ENCODE results near the gene PTPRM.

DNA sequence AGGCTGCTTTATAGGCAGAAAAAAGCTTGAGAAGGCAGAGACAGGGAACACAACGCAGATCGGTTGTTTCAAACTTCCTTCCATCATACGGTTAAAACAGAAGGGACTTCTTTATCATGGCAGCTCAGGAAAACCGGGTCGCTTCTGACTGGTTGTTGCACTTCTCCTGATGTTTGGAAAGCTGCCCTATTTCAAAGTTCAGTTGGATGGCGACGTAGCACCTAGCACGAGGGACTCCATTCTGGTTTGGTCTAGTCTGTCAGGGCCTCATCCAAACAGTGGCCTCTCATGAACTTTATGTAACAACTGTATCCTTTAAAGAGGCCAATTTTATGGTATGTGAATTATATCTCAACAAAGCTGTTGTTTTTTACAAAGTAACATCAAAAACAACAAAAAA lies 832.0 kb downstream of the PTPRM start:
- TF ChIP-seq, protein P1, sequence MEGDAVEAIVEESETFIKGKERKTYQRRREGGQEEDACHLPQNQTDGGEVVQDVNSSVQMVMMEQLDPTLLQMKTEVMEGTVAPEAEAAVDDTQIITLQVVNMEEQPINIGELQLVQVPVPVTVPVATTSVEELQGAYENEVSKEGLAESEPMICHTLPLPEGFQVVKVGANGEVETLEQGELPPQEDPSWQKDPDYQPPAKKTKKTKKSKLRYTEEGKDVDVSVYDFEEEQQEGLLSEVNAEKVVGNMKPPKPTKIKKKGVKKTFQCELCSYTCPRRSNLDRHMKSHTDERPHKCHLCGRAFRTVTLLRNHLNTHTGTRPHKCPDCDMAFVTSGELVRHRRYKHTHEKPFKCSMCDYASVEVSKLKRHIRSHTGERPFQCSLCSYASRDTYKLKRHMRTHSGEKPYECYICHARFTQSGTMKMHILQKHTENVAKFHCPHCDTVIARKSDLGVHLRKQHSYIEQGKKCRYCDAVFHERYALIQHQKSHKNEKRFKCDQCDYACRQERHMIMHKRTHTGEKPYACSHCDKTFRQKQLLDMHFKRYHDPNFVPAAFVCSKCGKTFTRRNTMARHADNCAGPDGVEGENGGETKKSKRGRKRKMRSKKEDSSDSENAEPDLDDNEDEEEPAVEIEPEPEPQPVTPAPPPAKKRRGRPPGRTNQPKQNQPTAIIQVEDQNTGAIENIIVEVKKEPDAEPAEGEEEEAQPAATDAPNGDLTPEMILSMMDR (tag by site-specific recombination; IDR thresholded peaks at IDR 0.05) = no peak
- no peak for TF ChIP-seq ZNF169 (tag by site-specific recombination; IDR thresholded peaks at IDR 0.05)
- TF ChIP-seq, protein P2, sequence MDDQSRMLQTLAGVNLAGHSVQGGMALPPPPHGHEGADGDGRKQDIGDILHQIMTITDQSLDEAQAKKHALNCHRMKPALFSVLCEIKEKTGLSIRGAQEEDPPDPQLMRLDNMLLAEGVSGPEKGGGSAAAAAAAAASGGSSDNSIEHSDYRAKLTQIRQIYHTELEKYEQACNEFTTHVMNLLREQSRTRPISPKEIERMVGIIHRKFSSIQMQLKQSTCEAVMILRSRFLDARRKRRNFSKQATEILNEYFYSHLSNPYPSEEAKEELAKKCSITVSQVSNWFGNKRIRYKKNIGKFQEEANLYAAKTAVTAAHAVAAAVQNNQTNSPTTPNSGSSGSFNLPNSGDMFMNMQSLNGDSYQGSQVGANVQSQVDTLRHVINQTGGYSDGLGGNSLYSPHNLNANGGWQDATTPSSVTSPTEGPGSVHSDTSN (CRISPR knock-in tag; IDR thresholded peaks at IDR 0.05) = no peak
- no peak for TF ChIP-seq ZSCAN23 (tag by site-specific recombination; IDR thresholded peaks at IDR 0.05)

Data from HEK293 (cell line).